HG02840 (cell line): Measurements from ENCODE around the gene UQCRHL.

Source experiments
- ATAC-seq: cut with Tn5 transposase; IDR thresholded peaks from one replicate; pipeline ENCODE4 v1.9.1; 2021; ENCODE audit warnings: mild to moderate bottlenecking, moderate library complexity, moderate number of reproducible peaks; ENCODE audit not compliant: unreplicated experiment, low FRiP score

UQCRHL gene

GRCh38 chr1:15799004-15799867 lies 8.2 kb downstream of the UQCRHL start:
- ATAC-seq: no peak

GRCh38 chr1:15797614-15798390 lies 9.6 kb downstream of the UQCRHL start:
- no peak for ATAC-seq

GRCh38 chr1:15796086-15796462 lies 11.4 kb downstream of the UQCRHL start:
- no peak for ATAC-seq

- no peak for ATAC-seq
Measured at GRCh38 chr1:15788624-15789301, 18.7 kb downstream of the UQCRHL start.

- ATAC-seq: no peak
Measured at GRCh38 chr1:15786581-15786980, 20.9 kb downstream of the UQCRHL start.

GRCh38 chr1:15785683-15786082 lies 21.8 kb downstream of the UQCRHL start:
- no peak for ATAC-seq

- ATAC-seq: no peak
Measured at GRCh38 chr1:15777909-15778707, 29.3 kb downstream of the UQCRHL start.

- no peak for ATAC-seq
Measured at GRCh38 chr1:15775706-15776105, 31.7 kb downstream of the UQCRHL start.

GRCh38 chr1:15771836-15772515 lies 35.5 kb downstream of the UQCRHL start:
- no peak for ATAC-seq

- no peak for ATAC-seq
Measured at GRCh38 chr1:15770313-15770962, 37.0 kb downstream of the UQCRHL start.

GRCh38 chr1:15768388-15768787 lies 39.1 kb downstream of the UQCRHL start:
- no peak for ATAC-seq

GRCh38 chr1:15767941-15768340 lies 39.5 kb downstream of the UQCRHL start:
- ATAC-seq: no peak

- ATAC-seq: no peak
Measured at GRCh38 chr1:15765495-15766194, 41.8 kb downstream of the UQCRHL start.

GRCh38 chr1:15764890-15765289 lies 42.6 kb downstream of the UQCRHL start:
- ATAC-seq: no peak

- ATAC-seq: no peak
Measured at GRCh38 chr1:15764269-15764764, 43.1 kb downstream of the UQCRHL start.

- ATAC-seq: no peak
Measured at GRCh38 chr1:15762546-15762945, 44.9 kb downstream of the UQCRHL start.

- no peak for ATAC-seq
Measured at GRCh38 chr1:15761366-15762128, 45.9 kb downstream of the UQCRHL start.
